IPS-20b (cell line): ENCODE measurements around the gene PSORS1C2.

Source experiments
- H3K27ac ChIP-seq: one replicate; pipeline ENCODE4 v1.5.1; 2013; ENCODE audit warnings: low read length
- H3K27me3 ChIP-seq: 2 replicates; pipeline ENCODE4 v1.6.1; 2013; ENCODE audit warnings: mild to moderate bottlenecking, low read length, inconsistent platforms; ENCODE audit not compliant: insufficient read depth
- H3K36me3 ChIP-seq: 2 replicates; pipeline ENCODE4 v1.6.1; 2013; ENCODE audit warnings: low read depth, mild to moderate bottlenecking, inconsistent platforms, low read length, moderate library complexity; ENCODE audit not compliant: insufficient read depth
- H3K4me1 ChIP-seq: 2 replicates; pipeline ENCODE4 v1.6.1; 2013; ENCODE audit warnings: mild to moderate bottlenecking, control low read depth, inconsistent platforms, low read length, moderate library complexity; ENCODE audit not compliant: insufficient read depth
- H3K4me3 ChIP-seq: 2 replicates; pipeline ENCODE4 v1.5.1; 2013; ENCODE audit warnings: mild to moderate bottlenecking, low read length, inconsistent platforms
- H3K9ac ChIP-seq: 2 replicates; pipeline ENCODE4 v1.6.1; 2013; ENCODE audit warnings: low read depth, mild to moderate bottlenecking, inconsistent platforms, low read length, moderate library complexity
- H3K9me3 ChIP-seq: 2 replicates; pipeline ENCODE4 v1.6.1; 2013; ENCODE audit warnings: mild to moderate bottlenecking, low read depth, low read length, inconsistent platforms; ENCODE audit not compliant: insufficient read depth

PSORS1C2 gene

DNA sequence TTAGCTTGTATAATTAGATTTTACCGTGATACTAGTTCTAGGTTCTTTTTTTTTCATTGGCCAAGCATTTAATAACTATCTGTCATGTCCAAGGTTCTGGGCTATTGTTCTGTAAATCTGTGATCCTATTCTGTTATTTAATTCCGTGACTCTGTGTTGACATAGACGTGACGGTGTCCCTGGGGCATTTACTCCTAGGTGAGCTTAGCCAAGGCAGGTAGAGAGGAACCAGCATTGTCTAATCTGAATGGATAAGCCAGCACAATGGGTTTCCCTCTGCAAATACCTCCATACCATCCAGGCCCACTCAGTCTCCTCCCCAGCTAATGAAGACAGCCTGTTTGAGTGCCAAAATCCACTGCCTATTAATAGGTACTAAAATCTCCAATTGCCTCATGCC, 9.7 kb downstream of the PSORS1C2 start:
- H3K9ac ChIP-seq = no peak overlapping the region
- no peaks in the 10 kb centered on the region for H3K27me3 ChIP-seq
- H3K9me3 ChIP-seq = no peaks in the 10 kb centered on the region
- H3K4me1 ChIP-seq = peaks cover 10% of the 10 kb centered on the region; the same call in 1 of the 2 replicates
- no peak overlapping the region for H3K27ac ChIP-seq
- no peaks in the 10 kb centered on the region for H3K36me3 ChIP-seq
- no peak overlapping the region for H3K4me3 ChIP-seq

DNA sequence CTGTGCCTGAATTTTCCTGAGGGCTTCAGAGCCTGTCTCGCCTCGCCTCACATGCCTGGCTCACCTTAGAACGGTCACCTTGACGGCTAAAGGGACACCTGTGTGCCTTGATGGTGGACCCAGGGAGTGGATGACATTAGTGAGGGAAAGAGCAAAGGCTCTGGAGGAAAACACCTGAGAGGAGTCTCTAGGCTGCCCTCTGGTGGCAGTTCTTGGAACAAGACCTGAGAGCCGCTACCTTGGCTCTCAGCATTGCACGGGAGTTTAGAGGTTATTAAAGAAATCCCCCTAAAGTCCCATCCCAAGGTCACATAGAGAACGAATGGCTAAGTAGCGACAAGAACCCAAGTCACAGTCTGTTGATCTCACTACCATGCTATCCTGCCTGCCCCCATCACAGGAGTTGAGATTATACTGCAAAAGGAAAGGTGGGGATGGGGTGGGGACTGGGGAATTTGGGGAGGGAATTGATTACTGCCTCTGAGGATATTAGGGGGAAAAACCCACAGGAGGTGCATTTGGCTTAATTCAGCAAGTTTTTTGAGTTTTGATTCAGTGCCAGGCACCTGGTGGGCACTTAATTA, 10.7 kb downstream of the PSORS1C2 start:
- no peak overlapping the region for H3K4me3 ChIP-seq
- no peak overlapping the region for H3K9ac ChIP-seq
- H3K4me1 ChIP-seq = peaks cover 10% of the 10 kb centered on the region; the same call in 1 of the 2 replicates
- no peaks in the 10 kb centered on the region for H3K27me3 ChIP-seq
- H3K27ac ChIP-seq = no peak overlapping the region
- no peaks in the 10 kb centered on the region for H3K9me3 ChIP-seq
- no peaks in the 10 kb centered on the region for H3K36me3 ChIP-seq

DNA sequence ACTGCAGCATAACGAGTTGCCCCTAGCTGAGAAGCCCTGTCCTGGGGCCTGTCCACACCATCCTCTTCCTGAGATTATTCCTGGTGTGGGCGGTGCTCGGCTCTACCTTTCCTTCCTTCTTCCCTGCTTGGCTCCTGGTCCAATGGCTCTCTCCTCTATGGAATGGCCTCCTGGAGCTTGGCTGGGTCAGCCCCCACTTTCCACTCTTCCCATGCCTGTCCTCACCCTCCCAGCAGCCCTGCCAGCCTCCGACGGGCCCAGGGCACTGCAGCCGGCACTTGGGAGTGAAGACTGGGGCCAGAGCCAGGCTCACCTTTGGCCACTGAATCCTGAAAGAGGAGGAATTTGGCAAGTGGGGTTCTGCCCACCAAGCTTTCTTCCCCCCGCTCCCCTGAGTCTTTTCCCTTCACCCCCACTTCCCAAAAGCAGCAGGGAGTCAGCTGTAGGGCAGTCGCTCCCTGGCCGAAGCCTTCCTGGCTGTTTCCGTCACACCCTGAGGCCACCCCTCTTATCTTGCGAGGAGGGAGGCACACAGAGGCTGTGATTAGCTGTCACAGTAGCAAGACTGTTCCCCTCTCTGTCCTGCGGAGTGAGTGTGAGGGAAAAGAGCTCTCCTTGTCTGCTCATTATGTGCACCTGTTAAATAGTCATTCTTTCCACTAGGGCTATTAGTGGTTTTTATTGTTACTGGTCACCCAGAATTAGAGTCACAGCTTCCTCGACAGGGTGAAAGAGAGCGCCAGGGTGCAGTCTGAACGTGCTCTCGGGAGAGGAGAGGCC, 12.3 kb downstream of the PSORS1C2 start:
- H3K9ac ChIP-seq = no peak overlapping the region
- no peaks in the 10 kb centered on the region for H3K36me3 ChIP-seq
- no peaks in the 10 kb centered on the region for H3K27me3 ChIP-seq
- peaks cover 6% of the 10 kb centered on the region; the same call in 1 of the 2 replicates for H3K4me1 ChIP-seq
- no peaks in the 10 kb centered on the region for H3K9me3 ChIP-seq
- H3K4me3 ChIP-seq = no peak overlapping the region
- H3K27ac ChIP-seq = no peak overlapping the region

DNA sequence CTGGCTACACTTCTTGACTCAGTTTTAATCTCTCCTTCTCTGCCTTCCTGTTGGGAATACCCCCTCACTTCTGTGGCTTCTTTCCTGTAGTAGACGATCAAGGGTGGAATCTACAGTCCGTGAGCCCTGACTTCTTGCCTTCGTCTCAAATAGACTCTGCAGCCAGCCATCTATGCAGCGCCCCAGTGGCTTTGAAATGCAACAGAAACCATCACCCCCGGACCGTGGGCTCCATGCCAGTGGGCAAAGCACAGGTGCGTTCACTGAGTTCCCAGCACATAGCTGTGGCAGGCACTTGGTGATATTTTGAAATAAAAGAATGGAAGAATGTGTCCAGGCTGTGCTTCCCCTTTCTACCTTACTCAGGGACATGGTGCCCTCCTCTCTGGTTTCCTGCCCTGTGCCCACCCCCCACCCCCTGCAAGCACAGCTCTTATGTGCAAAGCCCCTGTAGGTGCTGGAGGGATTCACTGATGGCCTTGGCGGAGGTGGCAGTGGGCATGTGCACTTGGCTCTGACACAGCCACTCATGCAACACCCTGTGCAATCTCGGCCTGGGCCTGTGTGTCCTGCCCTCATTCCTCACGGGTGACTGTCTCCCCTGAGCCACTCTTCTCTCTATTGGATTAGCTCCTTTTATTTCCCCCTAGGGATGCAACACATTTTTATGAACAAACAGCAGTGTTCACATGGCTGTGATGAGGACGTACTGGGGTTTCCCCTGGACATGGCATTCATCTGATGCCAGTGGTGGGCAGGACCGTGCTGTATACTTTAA, 13.1 kb downstream of the PSORS1C2 start:
- no peak overlapping the region for H3K27ac ChIP-seq
- H3K4me3 ChIP-seq = no peak overlapping the region
- no peaks in the 10 kb centered on the region for H3K36me3 ChIP-seq
- H3K27me3 ChIP-seq = no peaks in the 10 kb centered on the region
- no peak overlapping the region for H3K9ac ChIP-seq
- peaks cover 5% of the 10 kb centered on the region; the same call in 1 of the 2 replicates for H3K4me1 ChIP-seq
- H3K9me3 ChIP-seq = no peaks in the 10 kb centered on the region

DNA sequence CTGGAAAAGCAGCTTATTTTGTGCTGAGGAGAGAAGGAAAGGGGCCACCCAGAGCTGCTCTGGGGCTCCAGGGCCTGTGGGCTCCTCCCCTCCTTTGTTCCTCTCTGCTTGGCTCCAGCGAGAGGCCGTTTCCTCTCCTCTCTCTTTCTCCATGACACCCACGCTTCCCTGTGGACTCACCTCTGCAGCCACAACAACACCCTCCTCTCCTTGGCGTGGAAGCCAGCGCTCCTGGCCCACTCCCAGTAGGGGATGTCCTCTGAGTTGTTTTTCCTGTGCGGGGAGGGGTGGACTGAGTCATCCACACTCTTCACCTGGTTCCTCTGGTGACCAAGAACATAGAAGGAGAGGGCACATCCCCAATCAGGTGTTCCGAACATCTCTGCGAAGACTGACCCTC, 13.7 kb downstream of the PSORS1C2 start:
- Histone ChIP-seq H3K9ac (no peak overlapping the region), H3K36me3 (no peaks in the 10 kb centered on the region), H3K4me1 (peaks cover 5% of the 10 kb centered on the region; the same call in 1 of the 2 replicates), H3K27me3 (no peaks in the 10 kb centered on the region), H3K4me3 (no peak overlapping the region), H3K9me3 (no peaks in the 10 kb centered on the region), H3K27ac (no peak overlapping the region)

DNA sequence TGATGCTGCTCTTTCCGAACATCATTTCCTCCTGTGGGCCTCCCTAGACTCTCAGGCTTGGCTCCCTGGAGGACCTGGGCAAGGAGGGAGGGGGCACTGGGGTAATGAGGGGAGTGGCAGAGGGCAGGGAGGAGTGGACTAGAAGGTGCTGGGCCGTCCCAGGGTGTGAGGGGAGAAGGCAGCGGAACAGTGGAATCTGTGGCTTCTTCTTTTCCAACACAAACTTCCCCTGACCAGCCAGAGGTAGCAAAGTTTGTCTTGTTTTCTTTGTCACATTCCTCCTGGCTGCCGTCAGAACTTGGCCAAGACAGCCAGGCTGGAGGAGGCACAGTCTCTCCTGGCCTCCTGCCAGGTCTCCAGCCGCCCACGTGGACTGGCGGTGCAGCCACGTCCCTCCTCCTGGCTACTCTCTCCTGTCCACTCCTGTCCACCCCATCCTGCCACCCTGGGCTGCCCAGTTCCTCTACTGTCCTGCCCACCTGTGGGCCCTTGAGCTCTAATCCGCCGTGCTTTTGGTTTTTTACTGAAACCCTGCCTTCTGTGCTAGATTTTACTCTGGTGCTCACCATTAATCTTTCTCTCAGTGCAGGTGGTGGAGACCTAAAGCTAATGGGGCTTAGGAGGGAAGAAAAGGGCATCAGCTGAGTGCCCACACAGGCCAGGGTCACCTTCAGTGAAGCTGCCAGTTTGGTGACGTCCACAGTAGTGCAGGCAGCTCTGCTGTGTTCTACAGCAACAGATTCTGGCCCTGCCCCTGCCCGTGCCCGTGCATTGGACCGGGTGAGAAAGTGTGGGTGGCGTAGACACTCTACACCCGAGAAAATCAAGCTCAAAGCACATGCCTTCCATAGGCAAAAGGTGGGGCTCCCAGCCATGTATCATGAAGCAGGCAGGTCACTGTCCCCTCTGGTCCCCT, 15.8 kb downstream of the PSORS1C2 start:
- H3K9ac ChIP-seq = no peak overlapping the region
- peaks cover 5% of the 10 kb centered on the region; the same call in 1 of the 2 replicates for H3K4me1 ChIP-seq
- no peak overlapping the region for H3K27ac ChIP-seq
- H3K27me3 ChIP-seq = no peaks in the 10 kb centered on the region
- H3K4me3 ChIP-seq = no peak overlapping the region
- no peaks in the 10 kb centered on the region for H3K9me3 ChIP-seq
- H3K36me3 ChIP-seq = no peaks in the 10 kb centered on the region

DNA sequence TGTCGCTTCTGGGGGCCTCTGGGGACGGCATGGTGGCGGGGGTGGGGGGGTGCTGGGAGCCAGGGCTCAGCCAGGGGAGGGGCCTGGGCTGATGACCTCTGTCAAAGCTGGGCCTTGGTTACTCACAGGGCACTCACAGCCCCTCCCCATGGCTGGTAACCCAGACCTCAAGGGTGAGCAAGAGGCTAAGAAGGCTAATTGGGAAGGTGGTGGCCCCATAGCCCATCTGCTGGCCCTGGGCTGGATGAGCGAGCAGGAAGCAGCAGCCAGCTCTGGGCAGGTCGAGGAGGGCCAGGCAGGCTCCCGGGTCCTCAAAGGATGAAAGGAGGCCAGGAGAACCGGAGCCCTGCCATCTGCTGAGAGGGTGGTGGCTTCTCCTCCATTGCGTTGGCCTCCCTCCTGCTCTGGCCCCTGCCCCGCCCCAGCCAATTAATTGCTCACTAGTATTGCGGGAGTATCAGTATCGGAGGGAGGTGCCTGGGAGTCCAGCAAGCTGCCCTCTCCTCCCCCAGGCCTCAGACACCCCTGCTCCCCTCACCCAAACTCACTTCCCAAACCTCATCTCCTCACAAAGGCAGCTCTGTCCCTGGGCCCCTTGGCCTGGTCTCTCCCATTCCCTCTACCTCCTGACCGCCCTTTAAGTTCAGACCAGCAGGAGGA, 17.6 kb downstream of the PSORS1C2 start:
- Histone ChIP-seq H3K4me3 (no peak overlapping the region), H3K27ac (no peak overlapping the region), H3K27me3 (no peaks in the 10 kb centered on the region), H3K4me1 (peaks cover 5% of the 10 kb centered on the region; the same call in 1 of the 2 replicates), H3K9me3 (no peaks in the 10 kb centered on the region), H3K36me3 (no peaks in the 10 kb centered on the region), H3K9ac (no peak overlapping the region)

DNA sequence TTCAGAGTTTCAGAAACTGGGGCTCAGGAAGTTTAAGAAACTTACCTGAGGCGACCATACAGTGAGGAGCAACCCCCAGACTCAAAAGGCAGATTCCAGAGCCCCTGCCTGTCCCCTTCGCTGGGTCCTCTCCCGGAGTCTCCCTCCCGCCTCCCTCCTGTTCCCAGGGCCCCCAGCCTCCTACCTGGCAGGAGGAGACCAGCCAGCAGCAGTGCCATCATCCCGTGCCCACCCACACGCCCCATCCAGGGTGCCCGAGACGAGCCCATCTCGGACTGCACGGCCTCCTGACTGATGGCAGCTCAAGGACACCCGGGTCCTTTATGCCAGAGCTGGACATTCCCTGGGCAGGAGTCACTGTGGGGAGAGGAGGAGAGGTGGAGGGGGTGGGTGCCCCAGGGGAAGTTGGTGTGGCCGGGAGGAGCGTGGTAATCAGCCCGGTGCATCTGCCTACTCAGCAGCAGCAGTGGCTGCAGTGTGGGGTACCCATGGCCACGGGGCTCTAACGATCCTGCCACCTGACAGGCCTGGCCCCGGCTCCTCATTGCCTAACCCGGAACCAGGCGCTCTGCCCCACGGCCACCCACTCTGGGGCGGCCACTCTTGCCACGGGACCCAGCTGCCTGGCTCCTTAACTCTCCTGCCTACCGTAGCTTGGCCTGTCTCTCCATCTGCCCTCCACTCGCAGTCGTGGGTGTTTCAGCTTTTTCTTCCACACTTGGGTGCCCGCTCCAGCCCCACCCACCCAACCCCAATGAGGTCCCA, 18.5 kb downstream of the PSORS1C2 start, which contains the start of gene CDSN:
Gene CDSN, minus strand, starts transcription at position 296 of the 765 bp plus-strand sequence. Its CDS starts 27 bp downstream, at position 269.
- Histone ChIP-seq H3K4me3 (no peak within 1 kb of the TSS), H3K9me3 (no peaks in the 10 kb centered on the region), H3K9ac (no peak within 1 kb of the TSS), H3K4me1 (peaks cover 4% of the 10 kb centered on the region; the same call in 1 of the 2 replicates), H3K27me3 (no peaks in the 10 kb centered on the region), H3K36me3 (no peaks in the 10 kb centered on the region), H3K27ac (no peak within 1 kb of the TSS)

DNA sequence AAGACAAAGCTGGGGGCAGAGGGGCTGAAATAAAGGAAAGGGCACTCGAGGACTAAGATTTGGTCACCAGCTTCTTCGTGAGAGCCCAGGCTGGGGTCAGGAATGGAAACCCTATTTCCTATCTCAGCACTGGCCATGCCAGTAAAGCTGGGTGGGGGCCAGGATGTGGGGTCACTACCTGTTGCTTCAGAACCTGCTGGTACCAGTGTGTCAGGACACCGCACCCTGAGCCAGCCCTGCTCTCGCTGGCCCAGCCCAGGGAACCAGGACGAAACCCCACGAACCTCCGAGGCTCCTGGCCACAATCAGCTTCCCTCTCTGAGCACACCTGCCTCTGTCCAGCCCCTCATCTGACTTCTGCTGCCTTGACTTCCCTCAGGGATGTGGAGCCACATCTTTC, 20.7 kb downstream of the PSORS1C2 start:
- Histone ChIP-seq H3K27ac (no peak overlapping the region), H3K9me3 (no peaks in the 10 kb centered on the region), H3K4me1 (peaks cover 15% of the 10 kb centered on the region), H3K4me3 (no peak overlapping the region), H3K9ac (no peak overlapping the region), H3K27me3 (no peaks in the 10 kb centered on the region), H3K36me3 (no peaks in the 10 kb centered on the region)

DNA sequence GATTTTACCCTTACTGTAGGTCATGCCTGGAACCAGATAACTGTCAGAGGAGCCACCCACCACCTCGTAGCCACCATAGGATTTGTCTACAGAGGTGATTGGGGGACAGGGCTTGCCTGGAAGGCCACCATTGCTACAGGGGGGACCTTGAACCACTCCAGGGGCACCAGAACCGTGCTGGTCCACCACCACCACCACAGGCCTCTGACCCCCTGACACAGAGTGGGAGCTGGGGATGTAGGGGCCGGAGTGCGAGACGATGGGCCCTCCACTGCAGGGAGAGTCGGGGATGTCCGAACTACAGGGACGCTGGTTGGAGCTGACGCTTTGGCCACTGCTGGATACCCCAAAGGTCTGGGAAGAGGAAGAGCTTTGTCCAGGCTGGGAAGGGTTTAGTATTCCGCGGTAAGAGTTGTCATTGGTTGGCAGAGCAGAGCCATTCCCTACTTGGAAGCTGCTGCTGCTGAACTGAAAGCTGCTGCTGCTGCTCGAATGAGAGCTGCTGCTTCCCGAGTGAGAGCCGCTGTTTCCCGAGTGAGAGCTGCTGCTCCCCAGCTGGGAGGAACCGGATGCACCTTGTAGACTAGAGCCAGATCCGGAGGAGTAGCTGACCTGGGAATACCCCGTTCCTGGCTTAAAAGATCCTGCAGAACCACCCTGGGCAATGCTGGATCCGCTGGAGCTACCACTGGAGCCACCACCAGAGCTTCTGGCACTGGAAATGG, 22.0 kb downstream of the PSORS1C2 start:
- no peaks in the 10 kb centered on the region for H3K36me3 ChIP-seq
- H3K4me3 ChIP-seq = no peak overlapping the region
- peaks cover 15% of the 10 kb centered on the region for H3K4me1 ChIP-seq
- H3K27ac ChIP-seq = no peak overlapping the region
- H3K27me3 ChIP-seq = peaks cover 9% of the 10 kb centered on the region; the same call in 1 of the 2 replicates
- no peaks in the 10 kb centered on the region for H3K9me3 ChIP-seq
- H3K9ac ChIP-seq = no peak overlapping the region
